Raji (cell line): Measurements from ENCODE around the gene PHLDB1.

Experiments
- POLR2A ChIP-seq: IDR thresholded peaks from 2 replicates; pipeline ENCODE4 v1.6.1; 2011; ENCODE audit warnings: low read depth, low read length, control low read depth; ENCODE audit not compliant: insufficient read depth

PHLDB1 gene

DNA sequence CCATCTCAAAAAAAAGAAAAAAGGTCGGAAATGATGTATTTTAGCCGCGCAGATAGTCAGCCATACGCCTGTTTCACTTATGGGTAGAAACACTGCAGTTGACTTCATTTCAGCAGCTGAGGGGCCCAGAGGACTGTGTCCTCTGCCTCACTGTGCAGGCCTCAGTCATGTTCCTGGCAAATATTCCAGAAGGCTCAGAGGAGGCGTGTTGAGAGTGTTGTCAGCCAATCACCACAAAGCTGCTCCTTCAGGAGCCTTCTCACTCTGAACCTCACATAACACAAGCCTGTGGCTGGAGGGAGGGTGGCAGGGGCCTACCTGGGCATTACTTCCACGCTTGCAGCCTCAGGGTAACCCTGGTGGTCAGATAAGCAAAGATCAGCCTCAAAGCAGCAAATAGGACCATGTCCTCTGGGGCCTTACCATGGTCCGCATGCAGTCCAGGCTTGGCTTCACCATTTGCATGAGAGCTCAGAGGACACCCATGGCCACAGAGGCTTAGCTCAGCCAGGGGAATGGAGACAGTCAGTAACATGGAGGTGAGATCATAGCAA lies 89.3 kb downstream of the PHLDB1 start:
- TF ChIP-seq POLR2A, result no peak

DNA sequence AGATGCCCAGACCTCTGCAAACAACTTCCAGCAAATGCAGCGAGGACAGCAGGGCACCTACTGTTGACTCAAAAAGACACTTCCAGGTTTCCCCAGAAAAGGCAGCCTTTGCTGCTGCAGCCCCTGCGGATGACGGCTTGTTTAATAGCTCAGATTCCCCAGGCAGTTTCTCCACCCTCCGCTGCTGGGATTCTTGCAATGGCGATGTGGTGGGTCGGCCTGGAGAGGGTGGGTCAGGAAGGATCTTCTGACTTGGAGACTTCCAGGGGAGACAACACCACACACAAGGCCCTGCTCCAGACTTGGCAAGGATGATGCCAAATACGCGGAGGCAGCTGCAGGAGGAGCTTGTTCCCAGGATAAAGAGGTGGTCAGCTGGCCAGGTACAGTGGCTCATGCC lies 89.9 kb downstream of the PHLDB1 start:
- TF ChIP-seq POLR2A, result no peak

DNA sequence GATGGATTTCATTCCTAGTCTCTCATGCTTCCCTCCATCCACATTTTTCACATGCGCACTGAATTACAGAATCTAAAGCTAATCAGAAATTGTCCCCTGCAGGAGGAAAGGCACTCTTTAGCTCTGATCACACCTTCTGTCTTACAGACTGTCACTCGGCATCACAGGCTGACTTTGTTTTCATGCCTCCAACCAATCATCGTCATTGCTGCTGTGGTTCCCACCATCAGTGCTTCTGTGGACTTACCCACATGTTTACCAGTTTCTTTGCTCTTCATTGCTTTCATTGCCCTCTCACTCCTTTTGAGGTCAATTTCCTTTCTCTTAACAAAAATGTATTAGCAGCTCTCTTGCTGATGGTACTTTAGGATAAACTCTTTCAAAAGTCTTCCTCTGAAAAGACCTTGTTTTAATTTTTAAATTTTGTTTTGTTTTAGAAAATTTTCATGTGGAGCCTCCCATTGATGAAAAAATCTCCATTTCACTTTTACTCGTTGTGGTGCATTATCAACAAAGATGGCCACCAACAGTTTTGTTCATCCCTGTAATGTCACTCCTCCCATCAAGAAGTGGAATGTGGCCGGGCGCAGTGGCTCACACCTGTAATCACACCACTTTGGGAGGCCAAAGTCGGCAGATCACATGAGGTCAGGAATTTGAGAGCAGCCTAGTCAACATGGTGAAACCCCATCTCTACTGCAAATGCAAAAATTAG lies 92.2 kb downstream of the PHLDB1 start:
- no peak for TF ChIP-seq POLR2A

DNA sequence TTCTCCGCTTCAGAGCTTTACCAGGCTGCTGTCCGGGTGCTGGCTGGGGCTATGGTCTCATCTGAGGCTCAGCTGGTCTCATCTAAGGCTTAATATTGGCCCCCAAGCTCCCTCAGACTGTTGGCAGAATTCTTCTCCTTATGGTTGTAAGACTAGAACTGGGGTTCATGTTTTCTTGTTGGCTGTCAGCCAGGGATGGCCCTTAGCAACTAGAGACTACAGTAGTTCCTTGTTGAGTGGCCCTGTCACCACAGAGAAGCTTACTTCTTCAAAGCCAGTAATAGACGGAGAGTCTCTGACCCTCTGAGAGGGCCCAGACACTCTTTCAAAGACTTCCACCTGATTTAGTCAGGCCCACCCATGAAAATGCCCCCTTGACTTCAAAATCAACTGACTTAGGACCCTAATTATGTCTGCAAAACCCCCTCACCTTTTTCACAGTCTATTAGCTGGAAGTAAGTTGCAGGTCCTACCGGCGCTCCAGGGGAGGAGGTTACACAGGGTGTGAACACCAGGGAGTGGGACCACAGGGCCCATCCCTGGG lies 96.2 kb downstream of the PHLDB1 start:
- TF ChIP-seq POLR2A, result no peak

DNA sequence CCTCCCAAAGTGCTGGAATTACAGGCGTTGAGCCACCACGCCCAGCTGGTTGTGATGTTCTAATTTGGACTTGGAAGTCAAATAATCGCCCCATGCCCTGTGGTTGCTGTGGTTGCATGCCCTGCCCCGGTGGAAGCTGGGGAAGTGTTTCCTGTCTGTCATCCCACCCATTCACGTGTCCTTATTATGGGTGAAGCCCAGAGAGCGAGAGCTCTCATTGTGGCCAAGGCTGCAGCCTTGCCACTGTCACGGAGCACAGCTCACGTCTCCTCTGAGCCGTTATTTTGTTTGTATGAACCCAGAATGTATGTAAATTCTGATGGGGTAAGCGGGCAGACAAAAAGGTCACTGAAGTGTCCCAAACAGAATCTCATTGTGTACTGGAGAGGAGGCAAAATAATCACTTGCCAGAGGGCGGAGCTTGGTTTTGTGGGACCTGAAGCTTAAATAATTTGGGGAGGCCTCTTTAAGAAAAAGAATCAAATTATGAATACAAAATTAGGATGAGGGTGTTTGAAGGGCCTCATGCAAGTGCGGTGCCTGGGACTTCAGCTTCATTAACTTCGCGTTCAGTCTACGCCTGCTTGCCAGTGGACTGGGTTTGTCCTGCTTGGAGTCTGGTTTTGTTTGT lies 97.8 kb downstream of the PHLDB1 start:
- no peak for TF ChIP-seq POLR2A

DNA sequence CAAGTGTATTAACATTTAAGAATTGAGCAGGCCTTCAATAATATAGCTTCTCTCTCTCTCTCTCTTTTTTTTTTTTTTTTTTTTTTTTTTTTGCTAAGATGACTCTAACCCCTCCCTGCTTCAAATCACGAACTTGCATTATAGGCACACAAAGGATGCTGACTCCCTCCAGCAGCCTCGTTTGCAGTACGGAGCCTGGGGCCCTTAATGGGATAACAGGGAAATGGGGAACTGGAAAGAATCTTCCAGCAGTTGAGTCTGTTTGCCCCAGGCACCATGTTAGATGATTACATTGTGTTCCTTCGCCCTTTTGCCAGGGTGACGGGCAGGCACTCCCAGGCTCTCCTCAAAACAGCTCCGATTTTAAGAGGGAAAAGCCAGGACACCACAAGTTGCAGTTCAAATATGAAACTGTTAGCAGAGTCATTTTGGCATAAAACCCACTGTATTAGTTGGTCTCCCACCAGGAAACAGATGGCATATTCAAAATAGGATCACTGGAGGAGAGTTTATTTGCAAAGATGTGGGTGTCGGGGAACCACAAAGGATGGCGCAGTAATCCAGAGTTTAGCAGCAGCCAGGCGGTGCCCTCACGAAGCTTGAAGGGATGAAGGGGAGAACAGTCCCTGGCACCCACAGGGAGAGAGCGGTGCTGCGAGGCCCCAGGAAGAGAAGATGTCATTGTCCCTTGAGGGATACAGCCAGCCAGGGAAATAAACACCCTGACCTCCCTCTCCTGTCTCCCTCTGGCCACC lies 98.6 kb downstream of the PHLDB1 start:
- TF ChIP-seq POLR2A, result no peak

DNA sequence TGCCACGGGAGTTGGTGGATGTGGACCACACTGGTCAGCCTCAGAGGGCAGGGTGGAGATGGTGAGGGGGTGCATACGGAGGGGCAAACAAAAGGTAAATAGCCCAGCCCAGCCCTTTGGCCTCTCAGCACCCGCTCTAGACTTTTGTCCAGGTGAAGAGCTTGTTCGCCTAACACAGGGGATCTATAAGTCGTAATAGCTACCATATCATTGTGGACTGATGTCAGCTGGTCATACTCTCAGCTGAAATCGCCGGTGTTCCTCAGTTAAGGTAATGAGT lies 99.1 kb downstream of the PHLDB1 start:
- TF ChIP-seq POLR2A, result no peak
